HEK293 (cell line): ENCODE data around the gene NOXO1.

ENCODE experiments used
- RBAK ChIP-seq: fragments of 450-650 bp; formaldehyde crosslinking; IDR thresholded peaks from 2 replicates; pipeline ENCODE4 v1.5.1; 2016; ENCODE audit warnings: missing biosample characterization, missing genetic modification characterization
- ZNF549 ChIP-seq: fragments of 450-650 bp; IDR thresholded peaks from 2 replicates; pipeline ENCODE4 v1.5.1; 2018; ENCODE audit warnings: missing biosample characterization, missing genetic modification characterization, mild to moderate bottlenecking, inconsistent platforms, moderate library complexity
- TF ChIP-seq, protein P1 (sequence below): fragments of 450-650 bp; formaldehyde crosslinking; IDR thresholded peaks from 2 replicates; pipeline ENCODE4 v1.5.1; 2017; ENCODE audit warnings: missing biosample characterization, missing genetic modification characterization

DNA sequence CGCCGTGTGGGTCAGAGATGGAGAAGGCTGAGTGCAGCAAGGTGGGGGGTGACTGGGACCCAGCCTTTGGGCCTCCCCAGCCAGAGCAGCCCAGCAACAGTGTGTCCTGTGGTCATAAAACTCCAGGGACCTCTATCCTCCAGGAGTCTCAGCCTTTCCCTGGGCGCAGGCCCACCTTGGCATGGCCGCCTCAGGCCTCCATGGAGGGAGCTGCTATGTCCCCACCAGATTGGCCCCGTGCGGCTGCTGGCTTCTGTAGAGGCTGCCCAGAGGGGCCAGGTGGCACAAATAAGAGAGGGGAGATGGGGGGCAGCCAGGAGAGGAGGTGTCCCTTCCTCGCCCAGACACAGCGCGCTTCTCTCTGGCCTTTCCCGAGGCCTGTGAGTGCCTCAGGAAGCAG lies 5.9 kb upstream of the NOXO1 start:
- TF ChIP-seq, protein P1, sequence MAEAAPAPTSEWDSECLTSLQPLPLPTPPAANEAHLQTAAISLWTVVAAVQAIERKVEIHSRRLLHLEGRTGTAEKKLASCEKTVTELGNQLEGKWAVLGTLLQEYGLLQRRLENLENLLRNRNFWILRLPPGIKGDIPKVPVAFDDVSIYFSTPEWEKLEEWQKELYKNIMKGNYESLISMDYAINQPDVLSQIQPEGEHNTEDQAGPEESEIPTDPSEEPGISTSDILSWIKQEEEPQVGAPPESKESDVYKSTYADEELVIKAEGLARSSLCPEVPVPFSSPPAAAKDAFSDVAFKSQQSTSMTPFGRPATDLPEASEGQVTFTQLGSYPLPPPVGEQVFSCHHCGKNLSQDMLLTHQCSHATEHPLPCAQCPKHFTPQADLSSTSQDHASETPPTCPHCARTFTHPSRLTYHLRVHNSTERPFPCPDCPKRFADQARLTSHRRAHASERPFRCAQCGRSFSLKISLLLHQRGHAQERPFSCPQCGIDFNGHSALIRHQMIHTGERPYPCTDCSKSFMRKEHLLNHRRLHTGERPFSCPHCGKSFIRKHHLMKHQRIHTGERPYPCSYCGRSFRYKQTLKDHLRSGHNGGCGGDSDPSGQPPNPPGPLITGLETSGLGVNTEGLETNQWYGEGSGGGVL: no peak
- TF ChIP-seq ZNF549 (no peak), RBAK (tag by site-specific recombination) (no peak)
